ENCODE data around the gene RCOR2.

Gene RCOR2

DNA sequence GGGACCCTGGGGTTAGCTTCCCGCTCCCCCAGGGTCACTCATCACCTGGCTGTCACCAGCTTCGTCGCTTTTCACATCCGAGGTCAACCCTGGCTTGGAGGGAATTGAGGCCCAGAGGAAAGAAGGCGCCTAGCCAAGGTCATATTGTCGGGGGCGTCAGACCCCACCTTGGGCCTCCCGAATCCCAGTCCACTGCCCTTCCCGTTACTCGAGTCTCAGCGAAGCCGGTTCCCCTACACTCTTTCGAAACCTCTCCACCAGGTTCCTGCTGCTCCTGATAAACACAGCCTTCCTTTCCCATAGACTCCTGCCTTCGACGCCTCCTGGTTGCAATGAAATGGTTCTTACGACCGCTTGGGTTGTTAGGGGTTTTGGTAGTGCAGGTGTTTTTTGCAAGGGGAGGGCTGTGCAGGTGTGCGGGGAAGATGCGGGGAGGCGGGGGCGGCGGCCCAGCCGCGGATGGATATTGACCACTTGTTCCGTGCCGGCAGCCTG is 22.5 kb upstream of the RCOR2 start:
- DNase-seq (ENCODE audit: low spot score) = no peak
- no peak for TF ChIP-seq CTCF (IDR thresholded peaks at IDR 0.05; ENCODE audit: borderline replicate concordance, control extremely low read depth, extremely low read depth, insufficient read depth, missing control alignments)
- in situ Hi-C loops (cut with MboI; ENCODE audit: low sequenced_read_pairs, unreplicated experiment) = no loop called here

- in situ Hi-C loops (cut with MboI; ENCODE audit: low sequenced_read_pairs, unreplicated experiment) = no loop called here
- no peak for TF ChIP-seq CTCF (IDR thresholded peaks at IDR 0.05; ENCODE audit: borderline replicate concordance, control extremely low read depth, extremely low read depth, insufficient read depth, missing control alignments)
- peak; percentile 99 for DNase-seq (ENCODE audit: low spot score)
Measured at GRCh38 chr11:63938479-63939396, 21.8 kb upstream of the RCOR2 start, which contains the start of gene NAA40. TSS of gene NAA40 (plus strand) at chr11:63939002. CDS start at chr11:63939097, 95 bp downstream.

DNA sequence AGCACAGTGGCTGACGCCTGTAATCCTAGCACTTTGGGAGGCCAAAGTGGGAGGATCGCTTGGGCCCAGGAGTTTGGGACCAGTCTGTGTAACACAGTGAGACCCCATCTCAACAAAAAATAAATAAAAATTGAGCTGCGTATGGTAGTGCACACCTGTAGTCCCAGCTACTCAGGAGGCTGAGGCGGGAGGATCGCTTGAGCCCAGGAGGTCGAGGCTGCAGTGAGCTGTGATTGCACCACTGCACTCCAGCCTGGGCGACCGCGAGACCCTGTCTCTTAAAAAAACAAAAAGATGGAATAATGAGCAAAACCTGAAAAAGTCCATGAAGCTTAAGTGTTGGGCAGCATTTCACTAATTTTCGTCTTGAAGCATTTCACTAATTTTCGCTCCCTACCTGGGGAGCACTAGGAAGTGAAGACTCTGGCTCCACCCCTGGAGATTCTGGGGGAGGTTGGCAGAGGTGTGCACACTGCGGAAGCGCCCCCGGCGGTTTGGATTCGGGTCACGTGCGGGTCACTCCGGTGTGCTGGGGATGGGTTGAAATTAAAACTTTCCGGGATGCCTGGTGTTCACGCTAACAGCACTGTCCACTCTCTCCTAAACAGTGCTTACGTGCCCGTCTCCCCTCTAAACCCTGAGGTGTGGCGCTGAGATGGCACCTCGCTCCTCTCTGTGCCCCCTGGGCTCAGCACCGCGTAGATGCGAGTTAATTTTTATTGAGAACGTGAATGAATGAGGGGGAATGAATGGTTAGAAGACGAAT is 20.9 kb upstream of the RCOR2 start:
- in situ Hi-C loops (cut with MboI; ENCODE audit: low sequenced_read_pairs, unreplicated experiment) = no loop called here
- no peak for TF ChIP-seq CTCF (IDR thresholded peaks at IDR 0.05; ENCODE audit: borderline replicate concordance, control extremely low read depth, extremely low read depth, insufficient read depth, missing control alignments)
- DNase-seq (ENCODE audit: low spot score) = peak; percentile 57

- no peak for DNase-seq (ENCODE audit: low spot score)
- in situ Hi-C loops (cut with MboI; ENCODE audit: low sequenced_read_pairs, unreplicated experiment) = no loop called here
Measured at GRCh38 chr11:63933459-63933858, 16.5 kb upstream of the RCOR2 start.

GRCh38 chr11:63931876-63932275 is 14.9 kb upstream of the RCOR2 start:
- in situ Hi-C loops (cut with MboI; ENCODE audit: low sequenced_read_pairs, unreplicated experiment) = no loop called here
- no peak for TF ChIP-seq CTCF (IDR thresholded peaks at IDR 0.05; ENCODE audit: borderline replicate concordance, control extremely low read depth, extremely low read depth, insufficient read depth, missing control alignments)
- DNase-seq (ENCODE audit: low spot score) = no peak

More at GRCh38 chr11:63933459-63933858, 16.5 kb upstream of the RCOR2 start:
- no peak for TF ChIP-seq CTCF (IDR thresholded peaks at IDR 0.05; ENCODE audit: borderline replicate concordance, control extremely low read depth, extremely low read depth, insufficient read depth, missing control alignments)

DNA sequence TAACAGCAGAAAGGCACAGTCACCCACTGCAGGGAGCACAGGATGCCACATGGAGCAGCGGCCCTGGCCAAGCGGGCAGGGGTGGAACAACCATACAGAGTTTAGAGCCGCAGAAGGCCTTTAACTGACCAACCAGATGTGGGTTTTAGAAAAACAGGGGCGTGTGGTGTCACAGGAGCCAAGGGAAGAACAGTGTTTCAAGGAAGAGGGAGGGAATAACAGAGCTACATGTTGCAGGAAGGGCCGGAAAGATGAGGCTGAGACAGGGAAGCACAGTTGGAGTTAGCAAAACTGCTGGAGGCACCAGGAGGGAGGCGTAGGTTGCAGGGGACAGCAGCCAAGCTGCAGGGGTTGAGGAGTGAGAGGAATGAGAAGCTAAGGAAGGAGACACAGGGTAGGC is 14.1 kb upstream of the RCOR2 start:
- DNase-seq (ENCODE audit: low spot score) = no peak
- in situ Hi-C loops (cut with MboI; ENCODE audit: low sequenced_read_pairs, unreplicated experiment) = no loop called here
- TF ChIP-seq CTCF (IDR thresholded peaks at IDR 0.05; ENCODE audit: borderline replicate concordance, control extremely low read depth, extremely low read depth, insufficient read depth, missing control alignments) = no peak
